Measurements from ENCODE around the gene TIGIT.

Gene TIGIT

GRCh38 chr3:114351123-114351821 is 57.4 kb downstream of the TIGIT start:
- DNase-seq (ENCODE audit: insufficient read length, low spot score) (no peak), FAIRE-seq (no peak)
- TF ChIP-seq CTCF (IDR thresholded peaks at IDR 0.05; ENCODE audit: insufficient read depth, missing control alignments) = no peak

GRCh38 chr3:114351822-114352145 is 58.0 kb downstream of the TIGIT start:
- no peak for DNase-seq (ENCODE audit: insufficient read length, low spot score)
- no peak for FAIRE-seq
- no peak for TF ChIP-seq CTCF (IDR thresholded peaks at IDR 0.05; ENCODE audit: insufficient read depth, missing control alignments)

- no peak for FAIRE-seq
- no peak for DNase-seq (ENCODE audit: insufficient read length, low spot score)
- TF ChIP-seq CTCF (IDR thresholded peaks at IDR 0.05; ENCODE audit: insufficient read depth, missing control alignments) = no peak
These were observed 61.8 kb downstream of the TIGIT start for GRCh38 chr3:114355653-114356052.

GRCh38 chr3:114356066-114356465 is 62.2 kb downstream of the TIGIT start:
- no peak for TF ChIP-seq CTCF (IDR thresholded peaks at IDR 0.05; ENCODE audit: insufficient read depth, missing control alignments)
- FAIRE-seq (no peak), DNase-seq (ENCODE audit: insufficient read length, low spot score) (no peak)

GRCh38 chr3:114356525-114356924 is 62.7 kb downstream of the TIGIT start:
- DNase-seq (ENCODE audit: insufficient read length, low spot score) (no peak), FAIRE-seq (no peak)
- TF ChIP-seq CTCF (IDR thresholded peaks at IDR 0.05; ENCODE audit: insufficient read depth, missing control alignments) = no peak
